H1 (cell line): ENCODE measurements around the gene PRSS50. TPM values are rescaled to one million over a fixed set of nuclear protein-coding genes. Genes with fewer than 3 reads are reported as not detected.

Experiments
- CTCF ChIA-PET: fragments of 300-600 bp; sonication (Branson Sonifier 250); formaldehyde crosslinking; loops from one replicate; lab custom pipeline; 2021; ENCODE audit not compliant: partially characterized antibody; lab: Charles Lee
- POLR2A ChIA-PET: fragments of 300-600 bp; sonication (Branson Sonifier 250); formaldehyde crosslinking; loops from one replicate; lab custom pipeline; 2021; ENCODE audit warnings: inconsistent platforms; ENCODE audit not compliant: partially characterized antibody; lab: Charles Lee
- DNase-seq, 2 experiments: peaks; one replicate each; pipeline versions ENCODE4 v3.0.0 to v3.0.0-alpha.2; 2010 to 2022; ENCODE audit warnings: low spot score in 2 of 2, low read depth in 1 of 2, mixed read lengths in 1 of 2
- FAIRE-seq: peaks from 2 replicates; lab custom pipeline; 2011; peaks lifted over from hg19 to GRCh38; lab: Jason Lieb, UNC
- H2AFZ ChIP-seq: 2 replicates; pipeline ENCODE4 v1.8.1; 2012; ENCODE audit warnings: low read length, inconsistent platforms
- H2AK5ac ChIP-seq: 2 replicates; pipeline ENCODE4 v1.6.1; 2013; ENCODE audit warnings: low read depth, low read length
- H2BK120ac ChIP-seq: replicated peaks from 2 replicates; pipeline ENCODE3; 2013; ENCODE audit warnings: low read depth, low read length, inconsistent platforms
- H2BK12ac ChIP-seq: 2 replicates; pipeline ENCODE4 v1.6.1; 2013; ENCODE audit warnings: low read depth, low read length
- H2BK15ac ChIP-seq: 2 replicates; pipeline ENCODE4 v1.6.1; 2013; ENCODE audit warnings: low read length
- H2BK20ac ChIP-seq: 2 replicates; pipeline ENCODE4 v1.6.1; 2013; ENCODE audit warnings: low read length
- H2BK5ac ChIP-seq: 2 replicates; pipeline ENCODE4 v1.6.1; 2013; ENCODE audit warnings: low read depth, low read length
- H3K14ac ChIP-seq: 2 replicates; pipeline ENCODE4 v1.6.1; 2013; ENCODE audit warnings: inconsistent platforms; ENCODE audit not compliant: insufficient read length
- H3K18ac ChIP-seq: 2 replicates; pipeline ENCODE4 v1.6.1; 2013; ENCODE audit warnings: low read length; ENCODE audit errors: extremely low read depth
- H3K23ac ChIP-seq: 2 replicates; pipeline ENCODE4 v1.6.1; 2013; ENCODE audit warnings: inconsistent platforms; ENCODE audit not compliant: insufficient read length
- H3K23me2 ChIP-seq: 2 replicates; pipeline ENCODE4 v1.6.1; 2013; ENCODE audit warnings: low read depth, low read length
- H3K27ac ChIP-seq: 2 replicates; pipeline ENCODE4 v1.6.1; 2011; ENCODE audit warnings: low read depth, low read length, inconsistent platforms
- H3K27me3 ChIP-seq, 4 experiments: replicated peaks in 1 of 4; 1 replicate in 1 of 4; 2 replicates in 3 of 4; pipeline versions ENCODE4 v1.6.1 to v1.8.1; 2011 to 2013; ENCODE audit warnings: low read length in 3 of 4, mild to moderate bottlenecking in 3 of 4, inconsistent platforms in 2 of 4, mixed read lengths in 2 of 4, moderate library complexity in 1 of 4; ENCODE audit not compliant: control insufficient read depth in 3 of 4, insufficient read depth in 3 of 4; ENCODE audit errors: extremely low read depth in 1 of 4
- H3K36me3 ChIP-seq, 4 experiments: 2 replicates each; pipeline versions ENCODE4 v1.6.1 to v1.8.1; 2011 to 2013; ENCODE audit warnings: mild to moderate bottlenecking in 4 of 4, low read length in 3 of 4, moderate library complexity in 2 of 4, control low read depth in 1 of 4, inconsistent platforms in 1 of 4; ENCODE audit not compliant: insufficient read depth in 4 of 4, control insufficient read depth in 2 of 4
- H3K4ac ChIP-seq: replicated peaks from 2 replicates; pipeline ENCODE3; 2013; ENCODE audit warnings: low read length, low read depth, mixed read lengths, inconsistent platforms; ENCODE audit not compliant: insufficient read length
- H3K4me1 ChIP-seq, 4 experiments: replicated peaks in 1 of 4; 1 replicate in 1 of 4; 2 replicates in 3 of 4; pipeline versions ENCODE4 v1.6.1 to v1.8.1; 2011 to 2013; ENCODE audit warnings: low read length in 3 of 4, inconsistent platforms in 2 of 4, mixed read lengths in 1 of 4; ENCODE audit not compliant: insufficient read depth in 4 of 4, control insufficient read depth in 3 of 4
- H3K4me2 ChIP-seq, 2 experiments: 2 replicates each; pipeline versions ENCODE4 v1.6.1 to v1.8.1; 2011 to 2013; ENCODE audit warnings: low read depth in 2 of 2, low read length in 2 of 2, control low read depth in 1 of 2, inconsistent platforms in 1 of 2, mild to moderate bottlenecking in 1 of 2; ENCODE audit not compliant: insufficient read depth in 1 of 2
- H3K4me3 ChIP-seq, 4 experiments: fragments of 200-600, 300-600 bp in 1 of 4; sonication (generic), shearing (Covaris generic), sonication (Bioruptor Twin) in 1 of 4; 2 replicates each; pipeline versions ENCODE4 v1.5.1 to v1.8.1; 2011 to 2016; ENCODE audit warnings: low read length in 4 of 4, low read depth in 3 of 4, control low read depth in 2 of 4, inconsistent platforms in 2 of 4, mild to moderate bottlenecking in 2 of 4, mixed read lengths in 1 of 4, moderate library complexity in 1 of 4; ENCODE audit not compliant: insufficient read depth in 2 of 4; ENCODE audit errors: extremely low read depth in 1 of 4
- H3K56ac ChIP-seq: replicated peaks from 2 replicates; pipeline ENCODE3; 2013; ENCODE audit warnings: low read depth, mild to moderate bottlenecking, mixed read lengths, low read length, inconsistent platforms; ENCODE audit not compliant: insufficient read length
- H3K79me1 ChIP-seq: 2 replicates; pipeline ENCODE4 v1.6.1; 2013; ENCODE audit warnings: low read depth, low read length, control low read depth
- H3K79me2 ChIP-seq, 2 experiments: 2 replicates each; pipeline versions ENCODE4 v1.6.1 to v1.8.1; 2012 to 2013; ENCODE audit warnings: low read length in 2 of 2, mild to moderate bottlenecking in 2 of 2, inconsistent platforms in 1 of 2; ENCODE audit not compliant: insufficient read depth in 2 of 2, control insufficient read depth in 1 of 2
- H3K9ac ChIP-seq, 4 experiments: replicated peaks in 1 of 4; 1 replicate in 1 of 4; 2 replicates in 3 of 4; pipeline versions ENCODE4 v1.6.1 to v1.8.1; 2011 to 2013; ENCODE audit warnings: low read depth in 3 of 4, low read length in 3 of 4, control low read depth in 2 of 4, mild to moderate bottlenecking in 2 of 4, moderate library complexity in 2 of 4, inconsistent platforms in 1 of 4; ENCODE audit errors: extremely low read depth in 1 of 4
- H3K9me3 ChIP-seq, 2 experiments: 2 replicates each; pipeline versions ENCODE4 v1.6.1 to v1.8.1; 2012 to 2013; ENCODE audit warnings: mild to moderate bottlenecking in 2 of 2, moderate library complexity in 2 of 2, control low read depth in 1 of 2, inconsistent platforms in 1 of 2, low read depth in 1 of 2, low read length in 1 of 2, mixed read lengths in 1 of 2; ENCODE audit not compliant: insufficient read depth in 2 of 2
- H4K20me1 ChIP-seq, 2 experiments: replicated peaks in 1 of 2; 2 replicates each; pipeline versions ENCODE3 to v1.8.1; 2011 to 2013; ENCODE audit warnings: inconsistent platforms in 2 of 2, low read length in 2 of 2, mild to moderate bottlenecking in 1 of 2; ENCODE audit not compliant: insufficient read depth in 2 of 2, control insufficient read depth in 1 of 2
- H4K5ac ChIP-seq: 2 replicates; pipeline ENCODE4 v1.6.1; 2013; ENCODE audit warnings: low read length, low read depth, mixed read lengths, inconsistent platforms; ENCODE audit not compliant: insufficient read length
- H4K8ac ChIP-seq: 2 replicates; pipeline ENCODE4 v1.8.0; 2013; ENCODE audit warnings: mild to moderate bottlenecking, moderate library complexity, low read length, inconsistent platforms; ENCODE audit not compliant: insufficient read depth; ENCODE audit errors: extremely low read depth
- H4K91ac ChIP-seq: replicated peaks from 2 replicates; pipeline ENCODE3; 2013; ENCODE audit warnings: low read length, mixed read lengths, inconsistent platforms; ENCODE audit not compliant: insufficient read length
- CHD1 ChIP-seq: IDR thresholded peaks from 2 replicates; pipeline ENCODE4 v1.6.1; 2012; ENCODE audit warnings: low read depth, low read length, improper control_type of control experiment
- CHD2 ChIP-seq: IDR thresholded peaks from 2 replicates; pipeline ENCODE4 v1.6.1; 2012; ENCODE audit warnings: low read length, improper control_type of control experiment
- KDM4A ChIP-seq: IDR thresholded peaks from one replicate; pipeline ENCODE4 v1.7.1; 2012; ENCODE audit warnings: low read depth, mild to moderate bottlenecking, moderate library complexity, low read length, inconsistent platforms; ENCODE audit not compliant: severe bottlenecking
- SP1 ChIP-seq: IDR thresholded peaks from 2 replicates; pipeline ENCODE4 v1.6.1; 2011; ENCODE audit warnings: low read depth, low read length
- TCF12 ChIP-seq: IDR thresholded peaks from 2 replicates; pipeline ENCODE4 v1.6.1; 2011; ENCODE audit warnings: low read depth, mild to moderate bottlenecking, low read length
- WGBS, 2 experiments: shearing (Covaris generic) in 1 of 2; methylation state at CpG; one replicate each; pipeline versions ENCODE4 v1.1.6 to v1.1.7; 2013 to 2015; ENCODE audit warnings: low lambda C conversion rate in 2 of 2, mixed read lengths in 2 of 2, inconsistent platforms in 1 of 2, low coverage in 1 of 2, missing lambda C conversion rate in 1 of 2; ENCODE audit not compliant: insufficient replicate concordance in 2 of 2, insufficient coverage in 1 of 2, insufficient read length in 1 of 2; ENCODE audit errors: extremely low coverage in 1 of 2, missing lambda C conversion rate in 1 of 2; 5-methylcytosine and 5-hydroxymethylcytosine counted together
- polyA plus RNA-seq, 7 experiments: library from polyadenylated mRNA; depleted of rRNA in 3 of 7; stranded (reverse) in 5 of 7; unstranded in 2 of 7; fragments of >200 nt in 5 of 7; fragments of 200-250 nt in 2 of 7; gene quantifications; 1 replicate in 5 of 7; 2 replicates in 1 of 7; 4 replicates in 1 of 7; pipeline versions ENCODE4 v1.2.1 to v1.2.3, GENCODE V29; 2011 to 2013; ENCODE audit warnings: missing spikeins in 2 of 7, mixed read lengths in 2 of 7
- total RNA-seq: library from RNA; stranded (reverse); fragmentation: NEBNext Ultra II Directional; extraction: Animal tissue kit (Norgen Biotek cat#: 25700); gene quantifications from 2 replicates; pipeline ENCODE4 v1.2.1, GENCODE V29; 2021

Gene PRSS50
- total and polyA plus RNA-seq, 2 of the 8 experiments (the other 6 are each of a cell fraction or from before 2014, with no cell fraction given) = 0.47 to 0.71 TPM

DNA sequence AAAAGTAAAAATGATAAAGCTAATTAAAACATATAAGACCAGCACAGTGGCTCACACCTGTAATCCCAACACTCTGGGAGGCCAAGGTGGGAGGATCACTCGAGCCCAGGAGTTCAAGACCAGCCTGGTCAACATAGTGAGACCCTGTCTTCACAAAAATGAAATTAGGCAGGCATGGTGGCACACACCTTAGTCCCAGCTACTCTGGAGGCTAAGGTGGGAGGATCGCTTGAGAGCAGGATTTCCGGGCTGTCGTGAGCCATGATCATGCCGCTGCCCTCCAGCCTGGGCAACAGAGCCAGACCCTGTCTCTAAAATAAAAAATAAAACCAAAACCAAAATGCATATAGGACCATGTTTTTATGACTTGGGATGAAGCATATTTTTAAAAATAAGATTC lies 4.8 kb upstream of the PRSS50 start:
- ChIA-PET CTCF (interaction anchor here (1.2 to 4.0 kb wide), 3 partner anchors 13 to 26 kb away, joined by 3 to 12 read pairs (median 6); no protein-coding TSS in a partner anchor), POLR2A (no interaction called here)
- H4K5ac ChIP-seq = no peak overlapping the region
- no peak overlapping the region for H3K4me3 ChIP-seq
- no peak for DNase-seq
- no peak overlapping the region for H2AFZ ChIP-seq
- H3K4me2 ChIP-seq = no peak overlapping the region
- H3K9ac ChIP-seq = no peak overlapping the region
- FAIRE-seq = no peak
- no peaks in the 10 kb centered on the region for H3K79me1 ChIP-seq
- H3K4ac ChIP-seq = no peak overlapping the region
- no peak overlapping the region for H3K27ac ChIP-seq
- no peaks in the 10 kb centered on the region for H4K20me1 ChIP-seq
- peaks cover 0 to 5% (median 0%) of the 10 kb centered on the region in 4 experiments; a peak in 2 of 7 replicates for H3K4me1 ChIP-seq
- no peak overlapping the region for H2BK120ac ChIP-seq
- no peaks in the 10 kb centered on the region for H3K36me3 ChIP-seq
- 96% methylated on average over 5 of the region's 5 CpGs; no CpG with 5 or more reads in 1 of the 2 experiments for WGBS, 2 experiments
- H3K23ac ChIP-seq = no peak overlapping the region
- no peaks in the 10 kb centered on the region; a peak in 1 of 4 replicates for H3K9me3 ChIP-seq
- no peak overlapping the region for H2AK5ac ChIP-seq
- H2BK5ac ChIP-seq = no peak overlapping the region
- no peak overlapping the region for H2BK12ac ChIP-seq
- no peak overlapping the region for H4K91ac ChIP-seq
- no peak overlapping the region for H3K14ac ChIP-seq
- H3K27me3 ChIP-seq = no peaks in the 10 kb centered on the region
- no peak overlapping the region for H2BK15ac ChIP-seq
- H4K8ac ChIP-seq = no peak overlapping the region
- no peak overlapping the region for H3K18ac ChIP-seq
- no peak overlapping the region for H2BK20ac ChIP-seq
- H3K23me2 ChIP-seq = no peaks in the 10 kb centered on the region
- no peaks in the 10 kb centered on the region for H3K79me2 ChIP-seq
- H3K56ac ChIP-seq = no peak overlapping the region
- TF ChIP-seq TCF12 (no peak), CHD2 (no peak), SP1 (no peak), CHD1 (no peak), KDM4A (no peak)
